ENCODE data around the gene SHC3.

SHC3 gene

DNA sequence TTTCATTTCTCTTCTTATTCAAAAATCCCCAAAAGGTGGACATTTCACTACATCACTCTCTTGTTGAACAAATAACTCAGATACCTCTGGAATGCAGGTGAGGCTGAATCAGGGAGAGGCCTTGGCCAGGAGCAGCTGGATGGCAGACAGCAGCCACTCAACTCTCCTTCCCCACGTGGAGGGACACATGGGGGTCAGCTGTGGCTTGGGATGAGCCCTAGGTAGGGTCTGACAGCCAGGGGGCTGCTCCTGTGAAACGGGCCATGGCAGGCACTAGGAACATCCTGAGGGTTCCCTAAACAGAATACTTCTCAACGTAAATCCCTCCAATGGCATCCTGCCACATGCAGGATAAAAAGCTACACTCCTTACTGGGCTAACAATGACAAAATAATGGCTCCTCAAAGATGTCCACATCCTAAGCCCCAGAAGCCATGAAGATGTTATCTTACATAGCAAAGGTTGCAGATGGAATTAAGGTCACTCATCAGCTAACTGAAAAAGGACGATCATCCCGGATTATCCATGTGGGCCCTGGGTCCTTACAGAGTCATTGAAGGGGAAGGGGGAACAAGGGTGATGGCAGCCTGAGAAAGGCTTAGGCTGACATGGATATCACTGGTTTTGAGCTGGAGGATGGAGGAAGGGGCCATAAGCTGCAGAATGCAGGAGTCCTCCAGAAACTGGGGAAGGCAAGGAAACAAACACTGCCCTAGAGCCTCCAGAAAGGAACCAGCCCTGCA is 218.7 kb downstream of the SHC3 start:
- no peak for DNase-seq (ENCODE audit: low read depth in 2 of 2)

DNA sequence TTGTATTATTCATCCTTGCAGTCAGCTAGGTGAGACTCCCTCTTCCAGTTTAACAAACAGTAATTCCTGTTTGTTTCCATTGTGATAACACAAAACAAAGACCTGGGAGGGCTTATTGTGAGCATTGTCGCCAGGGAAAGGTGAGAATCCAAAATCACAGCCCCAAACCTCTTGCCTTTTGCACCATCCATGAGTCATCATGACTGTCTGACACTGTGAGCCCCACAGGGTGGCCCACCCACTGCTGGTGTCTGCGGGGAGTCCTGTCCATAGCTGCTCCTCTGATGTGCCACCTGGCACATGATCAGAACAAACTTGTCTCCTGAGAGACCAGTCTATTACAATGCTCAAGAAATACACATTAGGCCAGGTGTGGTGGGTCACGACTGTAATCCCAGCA is 221.1 kb downstream of the SHC3 start:
- DNase-seq (ENCODE audit: low read depth in 2 of 2) = no peak

All from stimulated activated CD4-positive, alpha-beta T cell treated with anti-CD3 and anti-CD28 coated beads, Interleukin-1b, Interleukin-23, amount 100 ng/mL, for 1 hour (primary cell).